Activated naive CD4-positive, alpha-beta T cell treated with anti-CD3 and anti-CD28 coated beads, Interleukin-2, amount 50 U/mL, for 24 hours (primary cell): ENCODE measurements around the gene RASD2.
A peak's percentile ranks its signal among the peaks of the same experiment; 100 is the strongest.

ENCODE experiments used
- H3K27ac Mint-ChIP-seq: one replicate; pipeline ENCODE4 v1.8.0; 2021; ENCODE audit warnings: mild to moderate bottlenecking, mixed read lengths
- H3K27me3 Mint-ChIP-seq: one replicate; pipeline ENCODE4 v1.8.0; 2021; ENCODE audit warnings: mixed read lengths
- H3K36me3 Mint-ChIP-seq: one replicate; pipeline ENCODE4 v1.8.0; 2021; ENCODE audit warnings: mixed read lengths
- H3K4me1 Mint-ChIP-seq: one replicate; pipeline ENCODE4 v1.8.0; 2021; ENCODE audit warnings: mixed read lengths
- H3K4me3 Mint-ChIP-seq: one replicate; pipeline ENCODE4 v1.8.0; 2021; ENCODE audit warnings: mild to moderate bottlenecking, mixed read lengths
- H3K9me3 Mint-ChIP-seq: one replicate; pipeline ENCODE4 v1.8.0; 2021; ENCODE audit warnings: mixed read lengths

Gene RASD2

DNA sequence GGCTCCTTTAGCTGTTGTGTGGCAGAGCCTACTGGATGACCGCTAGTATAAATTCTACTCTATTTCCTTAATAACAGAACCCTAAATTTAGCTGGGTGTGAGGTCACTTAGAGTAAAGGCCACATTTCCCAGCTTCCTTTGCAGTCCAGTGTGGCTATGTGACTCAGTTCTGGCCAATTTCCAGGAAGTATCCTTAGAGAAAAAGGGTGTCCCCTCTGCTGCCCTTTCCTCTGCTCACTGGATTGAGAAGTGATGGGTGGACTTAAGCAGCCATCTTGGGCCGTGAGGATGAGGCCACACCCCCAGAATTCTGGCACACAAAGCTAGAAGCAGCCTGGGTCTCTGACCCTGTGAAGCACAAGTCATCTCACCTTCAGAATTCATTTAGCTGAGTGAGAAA is 11.7 kb upstream of the RASD2 start:
- Mint-ChIP-seq H3K4me3 (no peak overlapping the region), H3K27me3 (no peaks in the 10 kb centered on the region), H3K9me3 (no peaks in the 10 kb centered on the region), H3K36me3 (no peaks in the 10 kb centered on the region), H3K4me1 (no peaks in the 10 kb centered on the region), H3K27ac (no peak overlapping the region)

DNA sequence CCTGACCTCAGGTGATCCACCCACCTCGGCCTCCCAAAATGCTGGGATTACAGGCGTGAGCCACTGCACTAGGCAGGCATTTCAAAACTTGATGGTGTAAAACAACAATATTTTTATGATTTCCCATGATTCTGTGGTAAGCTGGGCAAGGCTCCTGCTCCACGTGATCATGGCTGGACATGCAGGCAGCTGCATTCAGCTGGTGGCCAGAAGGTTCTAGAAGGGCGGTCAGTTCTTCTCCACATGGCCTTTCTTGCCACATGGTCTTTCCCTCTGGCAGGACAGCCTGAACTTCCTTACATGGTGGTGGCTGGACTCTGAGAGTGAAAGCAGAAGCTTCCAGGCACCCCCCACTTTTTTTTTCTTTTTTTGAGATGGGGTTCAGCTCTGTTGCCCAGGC is 9.9 kb upstream of the RASD2 start:
- H3K27ac Mint-ChIP-seq: no peak overlapping the region
- no peaks in the 10 kb centered on the region for H3K36me3 Mint-ChIP-seq
- H3K4me1 Mint-ChIP-seq: no peaks in the 10 kb centered on the region
- no peaks in the 10 kb centered on the region for H3K9me3 Mint-ChIP-seq
- H3K4me3 Mint-ChIP-seq: no peak overlapping the region
- H3K27me3 Mint-ChIP-seq: no peaks in the 10 kb centered on the region

DNA sequence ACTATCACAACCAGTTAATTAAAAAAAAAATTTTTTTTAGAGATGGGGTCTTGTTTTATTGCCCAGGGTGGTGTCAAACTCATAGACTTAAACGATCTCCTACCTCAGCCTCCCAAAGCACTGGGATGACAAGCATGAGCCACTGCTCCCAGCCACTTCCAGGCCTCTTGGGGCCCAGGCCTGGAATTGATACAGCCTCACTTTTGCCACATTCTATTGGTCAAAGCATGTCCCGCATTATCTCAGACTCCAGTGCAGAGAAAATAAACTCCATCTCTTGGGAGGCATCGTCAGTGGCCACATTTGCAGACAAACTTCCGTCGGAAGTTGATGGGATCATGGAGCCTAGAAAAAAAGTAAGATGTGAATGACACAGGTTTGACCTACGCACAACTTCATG is 9.4 kb upstream of the RASD2 start:
- H3K27ac Mint-ChIP-seq: no peak overlapping the region

DNA sequence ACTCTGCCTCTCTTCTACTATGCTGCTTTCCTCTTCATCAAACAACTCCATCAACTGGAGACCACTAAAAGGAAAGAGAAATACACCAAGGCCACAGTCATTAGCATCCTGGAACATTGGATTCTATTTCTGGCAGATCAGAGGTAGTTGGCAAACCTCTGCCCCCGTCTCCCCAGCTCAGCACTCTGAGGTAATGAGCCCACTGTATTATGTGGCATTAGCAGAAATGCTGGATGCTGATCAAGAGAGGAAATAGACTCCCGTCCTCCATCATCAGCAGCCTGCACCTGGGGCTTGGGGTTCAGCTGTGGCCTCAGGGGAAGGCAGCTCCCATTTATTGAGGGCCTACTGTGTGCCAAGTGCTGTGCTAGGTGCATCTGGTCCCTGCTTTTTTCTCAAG is 9.0 kb upstream of the RASD2 start:
- H3K4me3 Mint-ChIP-seq: no peak overlapping the region
- H3K4me1 Mint-ChIP-seq: no peaks in the 10 kb centered on the region
- H3K36me3 Mint-ChIP-seq: no peaks in the 10 kb centered on the region
- H3K27ac Mint-ChIP-seq: no peak overlapping the region
- H3K9me3 Mint-ChIP-seq: no peaks in the 10 kb centered on the region
- H3K27me3 Mint-ChIP-seq: no peaks in the 10 kb centered on the region

More for the DNA sequence above, 9.4 kb upstream of the RASD2 start:
- H3K4me3 Mint-ChIP-seq: no peak overlapping the region
- H3K9me3 Mint-ChIP-seq: no peaks in the 10 kb centered on the region
- H3K36me3 Mint-ChIP-seq: no peaks in the 10 kb centered on the region
- no peaks in the 10 kb centered on the region for H3K4me1 Mint-ChIP-seq
- no peaks in the 10 kb centered on the region for H3K27me3 Mint-ChIP-seq

DNA sequence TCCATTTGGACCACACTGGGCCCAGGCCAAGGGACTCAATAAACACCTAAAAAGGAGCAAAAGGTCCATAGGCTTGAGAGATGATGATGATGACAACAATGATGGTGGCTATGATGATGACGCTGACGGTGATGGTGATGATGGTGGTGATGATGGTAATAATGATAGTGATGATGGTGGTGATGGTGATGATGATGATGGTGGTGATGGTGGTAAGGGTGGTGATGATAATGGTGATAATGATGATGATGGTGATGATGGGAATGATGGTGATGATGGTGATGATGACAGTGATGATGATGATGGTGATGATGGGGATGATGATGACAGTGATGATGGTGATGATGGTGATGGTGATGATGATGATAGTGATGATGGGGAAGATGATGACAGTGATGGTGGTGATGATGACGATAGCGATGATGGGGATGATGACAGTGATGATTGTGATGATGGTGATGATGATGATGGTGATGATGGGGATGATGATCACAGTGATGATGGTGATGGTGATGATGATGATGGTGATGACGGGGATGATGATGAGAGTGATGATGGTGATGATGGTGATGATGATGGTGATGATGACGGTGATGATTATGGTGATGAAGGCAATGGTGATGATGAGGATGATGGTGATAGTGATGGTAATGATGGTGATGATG is 7.1 kb upstream of the RASD2 start:
- Mint-ChIP-seq H3K27me3 (no peaks in the 10 kb centered on the region), H3K9me3 (no peaks in the 10 kb centered on the region), H3K27ac (no peak overlapping the region), H3K4me1 (no peaks in the 10 kb centered on the region), H3K36me3 (no peaks in the 10 kb centered on the region), H3K4me3 (no peak overlapping the region)

DNA sequence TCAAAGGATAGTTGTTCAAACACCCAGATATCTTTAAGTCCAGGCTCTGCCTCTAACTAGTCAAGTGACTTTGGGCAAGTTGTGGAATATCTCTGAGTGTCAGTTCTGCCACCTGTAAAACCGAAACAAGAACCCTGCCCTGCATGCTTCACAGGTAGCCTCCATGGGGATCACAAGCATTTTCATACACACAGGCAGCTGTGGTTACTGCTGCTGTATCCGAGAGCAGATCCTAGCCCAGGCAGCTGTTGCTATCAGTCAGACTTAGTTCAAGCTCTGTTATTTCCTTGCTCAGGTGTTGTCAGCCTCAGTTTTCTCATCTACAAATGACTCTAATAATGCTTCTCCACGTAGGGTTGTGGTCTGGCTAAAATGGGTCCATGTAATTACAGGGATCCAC is 6.5 kb upstream of the RASD2 start:
- no peak overlapping the region for H3K4me3 Mint-ChIP-seq
- H3K4me1 Mint-ChIP-seq: no peaks in the 10 kb centered on the region
- H3K27me3 Mint-ChIP-seq: no peaks in the 10 kb centered on the region
- no peaks in the 10 kb centered on the region for H3K9me3 Mint-ChIP-seq
- H3K27ac Mint-ChIP-seq: no peak overlapping the region
- H3K36me3 Mint-ChIP-seq: no peaks in the 10 kb centered on the region

DNA sequence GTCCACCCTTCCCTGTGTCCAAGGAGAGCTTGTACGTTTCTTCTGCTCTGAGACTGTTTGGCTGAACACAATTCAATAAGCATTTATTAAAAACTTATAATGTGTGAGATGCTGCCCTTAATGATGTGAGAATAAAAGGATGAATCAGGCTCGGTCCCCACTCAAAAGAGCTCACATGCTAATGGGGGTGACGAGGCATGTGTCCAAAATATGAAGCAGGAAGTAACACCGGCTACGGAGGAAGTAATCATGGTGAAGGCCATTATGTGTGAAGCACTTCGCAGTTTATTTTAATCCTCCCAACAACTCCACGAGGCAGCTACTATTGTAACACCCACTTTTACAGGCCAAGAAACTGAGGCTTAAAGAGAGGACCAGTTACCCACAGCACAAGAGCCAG is 3.4 kb upstream of the RASD2 start:
- no peak overlapping the region for H3K4me3 Mint-ChIP-seq
- peaks cover 8% of the 10 kb centered on the region for H3K4me1 Mint-ChIP-seq
- no peaks in the 10 kb centered on the region for H3K9me3 Mint-ChIP-seq
- H3K36me3 Mint-ChIP-seq: no peaks in the 10 kb centered on the region
- H3K27me3 Mint-ChIP-seq: peaks cover 9% of the 10 kb centered on the region
- H3K27ac Mint-ChIP-seq: no peak overlapping the region

DNA sequence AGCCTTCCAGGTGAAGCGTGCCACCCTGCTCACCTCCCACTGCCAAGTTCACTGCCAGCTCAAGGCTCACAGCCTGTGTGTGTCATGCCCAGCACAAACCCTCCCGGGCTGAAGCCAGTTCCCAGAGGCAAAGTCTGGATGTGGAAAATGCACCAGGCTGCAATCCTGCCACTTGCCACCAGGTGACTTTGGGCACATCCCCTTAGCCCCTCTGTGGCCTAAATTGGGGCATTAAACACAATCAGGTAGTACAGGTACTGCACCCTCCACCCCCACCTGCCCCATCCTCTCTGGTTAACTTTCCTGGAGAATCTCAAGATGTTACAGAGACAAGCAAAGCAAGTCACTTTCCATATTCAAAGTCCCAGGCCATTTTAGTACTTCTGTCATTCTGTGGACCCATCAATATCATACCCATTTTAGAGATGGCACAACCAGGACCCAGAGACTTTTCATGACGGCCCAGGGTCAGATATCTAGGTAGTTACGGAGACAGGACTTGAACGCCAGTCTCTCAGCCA is 1.8 kb upstream of the RASD2 start:
- no peak overlapping the region for H3K27ac Mint-ChIP-seq
- H3K4me3 Mint-ChIP-seq: no peak overlapping the region
- no peaks in the 10 kb centered on the region for H3K36me3 Mint-ChIP-seq
- H3K4me1 Mint-ChIP-seq: peaks cover 10% of the 10 kb centered on the region
- peaks cover 16% of the 10 kb centered on the region for H3K27me3 Mint-ChIP-seq
- no peaks in the 10 kb centered on the region for H3K9me3 Mint-ChIP-seq

DNA sequence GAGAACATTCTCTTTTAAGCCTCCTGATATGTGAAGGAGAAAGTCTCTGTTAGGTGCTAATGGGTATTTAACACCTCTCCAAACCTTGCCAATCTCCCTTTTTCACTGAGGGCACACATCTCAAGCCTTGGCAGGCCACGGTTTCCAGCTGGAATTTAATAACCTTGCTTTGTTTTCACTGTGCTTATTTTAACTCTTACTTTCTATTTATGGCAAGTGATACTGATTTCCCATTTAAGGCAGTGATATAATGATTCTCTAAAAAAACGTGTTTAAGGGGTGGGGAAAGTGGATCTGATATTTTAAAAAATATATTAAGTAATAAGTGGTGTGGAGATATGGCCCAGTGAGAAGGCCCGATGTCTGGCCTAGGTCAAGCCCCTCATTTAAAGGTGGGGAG is 1.1 kb upstream of the RASD2 start:
- Mint-ChIP-seq H3K36me3 (no peaks in the 10 kb centered on the region), H3K27ac (no peak overlapping the region), H3K4me1 (peaks cover 12% of the 10 kb centered on the region), H3K4me3 (peak overlapping the region; percentile 76), H3K9me3 (no peaks in the 10 kb centered on the region), H3K27me3 (peaks cover 17% of the 10 kb centered on the region)

DNA sequence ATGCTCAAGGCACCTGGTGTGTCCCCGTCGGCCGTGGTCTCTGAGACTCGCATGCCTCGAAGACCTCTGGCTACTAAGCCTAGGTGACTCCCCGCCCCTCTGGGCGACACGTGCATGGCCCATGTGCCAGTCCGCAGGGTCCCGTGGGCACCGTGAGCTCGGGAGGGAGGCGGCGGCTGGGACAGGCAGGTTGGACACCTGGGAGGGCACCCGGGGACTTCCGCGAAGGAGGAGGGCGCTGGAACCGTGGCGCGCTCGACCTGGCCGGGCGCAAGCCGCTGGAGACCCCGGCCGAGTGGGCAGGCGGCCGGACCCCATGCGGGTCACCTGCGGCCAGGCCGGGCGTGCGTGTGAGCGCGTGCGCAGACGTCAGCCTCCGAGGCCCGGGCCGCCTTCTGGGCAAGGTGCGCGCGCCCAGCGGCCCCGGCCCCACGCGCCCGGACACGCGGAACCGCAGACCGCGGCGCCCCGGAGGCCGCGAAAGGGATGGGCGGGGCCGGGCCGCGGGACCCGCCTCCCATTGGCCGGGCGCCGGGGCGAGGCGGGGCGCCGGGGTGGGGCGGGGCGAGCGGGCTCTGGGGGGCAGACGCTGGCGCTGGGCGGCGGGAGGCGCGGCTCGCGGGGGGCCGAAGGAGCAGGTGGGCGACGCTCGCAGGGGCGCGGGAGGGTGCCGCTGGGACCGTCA is 579 bp upstream of the RASD2 start:
- Mint-ChIP-seq H3K4me3 (peak overlapping the region; percentile 82), H3K27me3 (peaks cover 17% of the 10 kb centered on the region), H3K36me3 (no peaks in the 10 kb centered on the region), H3K27ac (no peak overlapping the region), H3K4me1 (peaks cover 12% of the 10 kb centered on the region), H3K9me3 (no peaks in the 10 kb centered on the region)

DNA sequence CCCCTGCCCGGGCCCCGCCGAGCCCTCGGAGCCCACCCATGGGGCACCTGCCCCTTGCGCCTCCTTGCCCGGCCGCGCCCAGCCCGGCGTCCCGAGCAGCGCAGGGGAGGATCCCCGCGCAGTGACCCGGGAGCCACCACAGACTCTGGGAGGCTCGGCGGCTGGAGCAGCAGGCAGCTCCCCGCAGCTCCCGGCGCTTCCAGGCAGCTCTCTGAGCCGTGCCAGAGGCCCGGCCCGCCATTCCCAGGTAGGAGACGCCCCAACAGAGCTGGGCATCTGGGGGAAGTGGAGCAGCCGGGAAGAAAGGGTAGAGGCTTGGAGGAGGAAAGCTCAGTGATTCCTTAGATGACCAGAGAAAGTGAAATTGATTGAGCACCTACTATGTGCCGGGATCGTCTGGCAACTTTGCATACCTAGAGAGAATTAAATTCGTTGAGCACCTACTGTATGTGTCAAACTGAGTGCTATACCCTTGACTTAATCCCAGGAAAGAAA is 670 bp downstream of the RASD2 start:
- H3K27me3 Mint-ChIP-seq: peaks cover 17% of the 10 kb centered on the region
- H3K9me3 Mint-ChIP-seq: no peaks in the 10 kb centered on the region
- peak overlapping the region; percentile 55 for H3K4me3 Mint-ChIP-seq

DNA sequence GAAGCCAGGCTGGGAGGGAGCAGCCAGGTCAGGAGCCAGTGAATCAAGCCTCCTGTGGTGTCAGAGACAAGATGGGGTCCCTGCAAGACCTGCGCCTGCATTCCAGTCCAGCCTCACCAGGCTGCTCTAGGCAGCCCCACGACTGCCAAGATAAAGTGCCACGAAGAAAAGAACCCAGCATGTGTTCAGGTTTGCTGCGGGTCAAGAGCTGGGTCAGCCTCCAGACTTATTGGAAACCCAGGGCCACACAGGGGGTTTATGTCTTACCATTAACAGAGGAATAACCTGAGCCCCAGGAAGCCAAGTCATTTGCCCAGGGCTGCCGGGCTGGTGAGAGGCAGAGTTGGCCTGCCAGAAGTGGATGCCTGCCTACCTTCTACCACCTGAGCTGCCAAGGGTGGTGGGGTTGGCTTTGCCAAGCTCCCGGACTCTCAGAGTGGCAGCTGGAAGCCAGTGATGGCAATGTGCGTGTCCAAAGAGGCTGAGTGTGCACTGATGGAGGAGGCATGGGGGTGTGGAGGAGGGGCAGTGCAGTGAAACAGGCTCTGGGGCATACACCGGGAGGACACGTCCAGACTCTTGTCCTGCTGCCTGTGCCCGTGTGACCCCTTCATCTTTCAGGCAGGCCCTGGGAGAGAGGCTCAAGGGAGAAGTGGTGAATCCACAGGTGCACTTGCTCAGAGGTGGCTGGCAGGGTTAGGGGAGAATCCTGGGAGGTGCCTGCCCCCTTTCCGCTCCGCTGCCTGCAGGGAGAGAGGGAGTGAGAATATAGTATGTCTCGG is 1.7 kb downstream of the RASD2 start:
- peaks cover 12% of the 10 kb centered on the region for H3K4me1 Mint-ChIP-seq
- no peaks in the 10 kb centered on the region for H3K9me3 Mint-ChIP-seq
- peaks cover 17% of the 10 kb centered on the region for H3K27me3 Mint-ChIP-seq
- no peak overlapping the region for H3K4me3 Mint-ChIP-seq
- no peaks in the 10 kb centered on the region for H3K36me3 Mint-ChIP-seq
- H3K27ac Mint-ChIP-seq: peak overlapping the region; percentile 41

More for the DNA sequence above, 670 bp downstream of the RASD2 start:
- peaks cover 12% of the 10 kb centered on the region for H3K4me1 Mint-ChIP-seq
- H3K27ac Mint-ChIP-seq: no peak overlapping the region
- no peaks in the 10 kb centered on the region for H3K36me3 Mint-ChIP-seq

DNA sequence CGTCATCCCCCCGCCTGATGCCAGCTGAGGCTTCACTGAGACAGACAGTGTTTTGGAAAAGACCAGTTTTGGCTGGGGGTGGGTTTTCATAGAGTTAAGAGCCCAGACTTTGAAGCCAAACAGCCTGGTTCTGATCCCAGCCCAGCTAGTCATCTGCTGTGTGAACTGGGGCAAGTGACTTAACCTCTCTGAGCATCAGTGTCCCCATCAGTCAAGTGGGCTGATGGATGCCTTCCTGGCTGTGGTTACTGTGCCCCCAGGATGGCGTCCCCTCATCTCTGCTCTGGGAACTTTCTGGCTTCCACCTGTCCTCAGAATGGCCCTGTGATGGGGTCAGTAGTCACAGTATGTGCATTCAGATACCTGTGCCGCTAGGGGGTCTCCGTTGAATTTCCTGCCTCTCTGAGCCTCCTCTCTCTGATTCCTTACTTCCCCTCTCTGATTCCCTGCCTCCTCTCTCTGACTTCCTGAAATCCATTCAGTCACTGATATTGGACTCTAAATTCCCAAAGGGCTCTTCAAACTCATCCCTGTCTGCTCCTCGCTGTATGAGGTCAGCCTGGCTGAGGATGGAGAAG is 2.4 kb downstream of the RASD2 start:
- Mint-ChIP-seq H3K4me3 (no peak overlapping the region), H3K27ac (no peak overlapping the region), H3K9me3 (no peaks in the 10 kb centered on the region), H3K4me1 (peaks cover 12% of the 10 kb centered on the region), H3K36me3 (no peaks in the 10 kb centered on the region), H3K27me3 (peaks cover 17% of the 10 kb centered on the region)

DNA sequence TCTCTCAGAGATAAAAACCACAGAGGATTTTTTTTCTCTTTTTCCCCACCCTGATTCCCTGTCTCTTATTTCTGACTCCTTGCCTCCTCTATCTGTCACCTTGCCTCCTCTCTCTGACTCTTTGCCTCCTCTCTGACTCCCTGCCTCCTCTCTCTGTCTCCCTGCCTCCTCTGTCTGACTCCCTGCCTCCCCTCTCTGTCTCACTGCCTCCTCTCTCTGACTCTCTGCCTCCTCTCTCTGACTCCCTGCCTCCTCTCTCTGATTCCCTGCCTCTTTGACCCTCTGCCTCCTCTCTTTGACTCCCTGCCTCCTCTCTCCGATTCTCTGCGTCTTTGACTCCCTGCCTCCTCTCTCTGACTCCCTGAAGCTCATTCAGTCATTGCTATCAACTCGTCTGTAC is 3.1 kb downstream of the RASD2 start:
- Mint-ChIP-seq H3K4me1 (peaks cover 12% of the 10 kb centered on the region), H3K36me3 (no peaks in the 10 kb centered on the region), H3K9me3 (no peaks in the 10 kb centered on the region), H3K27me3 (peaks cover 17% of the 10 kb centered on the region), H3K4me3 (no peak overlapping the region), H3K27ac (no peak overlapping the region)

DNA sequence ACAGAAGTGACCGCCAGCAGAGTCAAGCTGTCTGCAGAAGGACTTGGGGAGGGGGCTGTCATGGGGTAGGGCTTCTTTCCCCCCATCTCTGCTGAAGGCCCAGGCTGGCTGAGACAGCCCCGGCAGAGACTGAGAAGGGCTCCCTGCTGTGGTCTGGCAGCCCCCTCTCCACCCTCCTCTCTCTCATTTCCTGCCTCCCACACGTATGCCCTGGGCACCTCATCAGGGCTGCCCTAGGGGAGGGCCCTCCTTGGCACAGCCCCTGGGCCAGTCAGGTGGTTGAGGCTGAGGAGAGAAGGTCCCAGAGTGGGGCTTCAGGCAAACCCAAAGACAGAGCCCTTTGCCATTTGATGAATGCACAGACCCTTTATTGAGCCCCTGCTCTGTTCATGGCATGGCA is 3.6 kb downstream of the RASD2 start:
- Mint-ChIP-seq H3K4me3 (no peak overlapping the region), H3K27me3 (peaks cover 17% of the 10 kb centered on the region)

More for the DNA sequence above, 3.6 kb downstream of the RASD2 start:
- Mint-ChIP-seq H3K36me3 (no peaks in the 10 kb centered on the region), H3K4me1 (peaks cover 12% of the 10 kb centered on the region), H3K27ac (no peak overlapping the region), H3K9me3 (no peaks in the 10 kb centered on the region)
